Right kidney (tissue), 1 donor: ENCODE results near the gene CLK3.
A peak's percentile ranks its signal among the peaks of the same experiment; 100 is the strongest.
"Not testable (repeated sequence)": the region's sequence is repeated elsewhere in the genome, so short reads cannot be mapped to it uniquely, and the experiment has no call there.

ENCODE experiments used
- DNase-seq: peaks from one replicate; pipeline ENCODE4 v3.0.0-alpha.2; 2016

CLK3 gene

GRCh38 chr15:74620636-74621545, 5.3 kb downstream of the CLK3 start:
- DNase-seq: peak; percentile 29

- no peak for DNase-seq
Measured at GRCh38 chr15:74621546-74621920, 5.9 kb downstream of the CLK3 start.

- no peak for DNase-seq
Measured at GRCh38 chr15:74621936-74622335, 6.3 kb downstream of the CLK3 start.

GRCh38 chr15:74622758-74623157, 7.1 kb downstream of the CLK3 start:
- no peak for DNase-seq

GRCh38 chr15:74624020-74624602, 8.5 kb downstream of the CLK3 start:
- DNase-seq: no peak

- no peak for DNase-seq
Measured at GRCh38 chr15:74625693-74626092, 10.1 kb downstream of the CLK3 start.

- DNase-seq: no peak
Measured at GRCh38 chr15:74626336-74626735, 10.7 kb downstream of the CLK3 start.

- DNase-seq: no peak
Measured at GRCh38 chr15:74626752-74627692, 11.4 kb downstream of the CLK3 start.

- no peak for DNase-seq
Measured at GRCh38 chr15:74627766-74628165, 12.1 kb downstream of the CLK3 start.

- DNase-seq: no peak
Measured at GRCh38 chr15:74628199-74628598, 12.6 kb downstream of the CLK3 start.

- DNase-seq: no peak
Measured at GRCh38 chr15:74628949-74629348, 13.3 kb downstream of the CLK3 start.

GRCh38 chr15:74629696-74630095, 14.1 kb downstream of the CLK3 start:
- DNase-seq: not testable (repeated sequence)

GRCh38 chr15:74630284-74631086, 14.8 kb downstream of the CLK3 start:
- DNase-seq: no peak

- no peak for DNase-seq
Measured at GRCh38 chr15:74631087-74631385, 15.4 kb downstream of the CLK3 start.

- no peak for DNase-seq
Measured at GRCh38 chr15:74631408-74631807, 15.8 kb downstream of the CLK3 start.

GRCh38 chr15:74631935-74632560, 16.4 kb downstream of the CLK3 start:
- DNase-seq: peak; percentile 47

- DNase-seq: no peak
Measured at GRCh38 chr15:74632601-74633000, 17.0 kb downstream of the CLK3 start.

- no peak for DNase-seq
Measured at GRCh38 chr15:74633781-74634180, 18.1 kb downstream of the CLK3 start.

GRCh38 chr15:74635228-74635627, 19.6 kb downstream of the CLK3 start:
- peak; percentile 28 for DNase-seq

GRCh38 chr15:74636984-74637383, 21.3 kb downstream of the CLK3 start:
- DNase-seq: no peak

GRCh38 chr15:74641151-74641550, 25.5 kb downstream of the CLK3 start:
- DNase-seq: no peak

GRCh38 chr15:74642348-74642733, 26.7 kb downstream of the CLK3 start:
- no peak for DNase-seq
